GM23248 (cell line): Measurements from ENCODE around the gene LRRC9. TPM values are rescaled to one million over a fixed set of nuclear protein-coding genes. Genes with fewer than 3 reads are reported as not detected.
A peak's percentile ranks its signal among the peaks of the same experiment; 100 is the strongest.

Experiments used
- DNase-seq: peaks from one replicate; pipeline ENCODE4 v3.0.0-alpha.2; 2015
- H2AFZ ChIP-seq: fragments of 200-600 bp; sonication (generic); 2 replicates; pipeline ENCODE4 v1.6.1; 2016; ENCODE audit warnings: antibody characterized with exemption
- H3F3A ChIP-seq: fragments of 200-600 bp; sonication (generic); 2 replicates; pipeline ENCODE4 v1.6.1; 2016; ENCODE audit warnings: mild to moderate bottlenecking, antibody characterized with exemption, mixed run types; ENCODE audit not compliant: insufficient read depth
- H3K27ac ChIP-seq: fragments of 200-600 bp; sonication (generic); 2 replicates; pipeline ENCODE4 v1.5.1; 2016; ENCODE audit warnings: mild to moderate bottlenecking
- H3K27me3 ChIP-seq: fragments of 200-600 bp; sonication (generic); replicated peaks from 2 replicates; pipeline ENCODE4 v1.6.1; 2016; ENCODE audit warnings: mild to moderate bottlenecking; ENCODE audit not compliant: insufficient read depth
- H3K36me3 ChIP-seq: fragments of 200-600 bp; sonication (generic); 2 replicates; pipeline ENCODE4 v1.6.1; 2016; ENCODE audit warnings: low read depth, mild to moderate bottlenecking
- H3K4me1 ChIP-seq: fragments of 200-600 bp; sonication (generic); 2 replicates; pipeline ENCODE4 v1.6.1; 2016; ENCODE audit warnings: mild to moderate bottlenecking; ENCODE audit not compliant: insufficient read depth
- H3K4me2 ChIP-seq: fragments of 200-600 bp; sonication (generic); one replicate; pipeline ENCODE4 v1.6.1; 2016; ENCODE audit warnings: mild to moderate bottlenecking; ENCODE audit not compliant: unreplicated experiment
- H3K4me3 ChIP-seq: fragments of 200-600 bp; sonication (generic); 2 replicates; pipeline ENCODE4 v1.5.1; 2016; ENCODE audit warnings: mild to moderate bottlenecking
- H3K79me2 ChIP-seq: fragments of 200-600 bp; sonication (generic); 2 replicates; pipeline ENCODE4 v1.6.1; 2016; ENCODE audit warnings: mild to moderate bottlenecking; ENCODE audit not compliant: insufficient read depth
- H3K9ac ChIP-seq: fragments of 200-600 bp; sonication (generic); 2 replicates; pipeline ENCODE4 v1.6.1; 2016; ENCODE audit warnings: mild to moderate bottlenecking
- H3K9me2 ChIP-seq: fragments of 200-600 bp; sonication (generic); 2 replicates; pipeline ENCODE4 v1.6.1; 2016; ENCODE audit warnings: mixed run types, mild to moderate bottlenecking, moderate library complexity; ENCODE audit not compliant: insufficient read depth
- H3K9me3 ChIP-seq: fragments of 200-600 bp; sonication (generic); one replicate; pipeline ENCODE4 v1.6.1; 2017; ENCODE audit warnings: low read depth
- H4K20me1 ChIP-seq: fragments of 200-600 bp; sonication (generic); 2 replicates; pipeline ENCODE4 v1.6.0; 2016; ENCODE audit not compliant: insufficient read depth
- EZH2 ChIP-seq: fragments of 200-600 bp; sonication (generic); IDR thresholded peaks from 2 replicates; pipeline ENCODE4 v1.6.1; 2018; ENCODE audit warnings: antibody characterized with exemption, mild to moderate bottlenecking; ENCODE audit not compliant: insufficient read depth, poor library complexity, severe bottlenecking
- EZH2phosphoT487 ChIP-seq: fragments of 200-600 bp; sonication (generic); IDR thresholded peaks from 2 replicates; pipeline ENCODE4 v1.6.1; 2018; ENCODE audit warnings: antibody characterized with exemption, moderate library complexity, mild to moderate bottlenecking, low read depth; ENCODE audit not compliant: insufficient read depth
- WGBS, 2 experiments: methylation state at CpG; one replicate each; pipeline ENCODE4 v1.1.6; 2015 to 2017; ENCODE audit warnings: low lambda C conversion rate in 2 of 2, low coverage in 1 of 2; ENCODE audit errors: missing lambda C conversion rate in 2 of 2; 5-methylcytosine and 5-hydroxymethylcytosine counted together
- in situ Hi-C: fragments of 300-500 bp; cut with MboI; formaldehyde crosslinking; loops from 2 replicates; pipeline ENCODE4 v1.15.0; 2020
- polyA plus RNA-seq: library from polyadenylated mRNA; unstranded; fragments of >200 nt; fragmentation: Nextera tagmentation; extraction: Ambion mirVana; gene quantifications from 2 replicates; pipeline ENCODE4 v1.2.1, GENCODE V29; 2016
- total RNA-seq: library from RNA; depleted of rRNA; stranded (reverse); fragments of >200 nt; shearing (Covaris generic); gene quantifications from 2 replicates; pipeline ENCODE4 v1.2.3, GENCODE V29; 2014

LRRC9 gene
- total and polyA plus RNA-seq, 2 experiments from 2014 or later: not detected

- no peaks in the 10 kb centered on the region for H3K9me2 ChIP-seq
- no peak for TF ChIP-seq EZH2
- no peak for TF ChIP-seq EZH2phosphoT487
- 1% methylated on average over 87 to 88 of the region's 88 CpGs for WGBS, 2 experiments
- H4K20me1 ChIP-seq: no peaks in the 10 kb centered on the region
- H2AFZ ChIP-seq: peak within 1 kb of the TSS; percentile 94
- H3K79me2 ChIP-seq: peaks cover 46% of the 10 kb centered on the region
- H3K4me3 ChIP-seq: peak within 1 kb of the TSS; percentile 94
- H3K36me3 ChIP-seq: no peaks in the 10 kb centered on the region
- H3K4me1 ChIP-seq: peaks cover 37% of the 10 kb centered on the region
- in situ Hi-C loops: no loop called here
- peak within 1 kb of the TSS; percentile 98 for H3K27ac ChIP-seq
- peak; percentile 100 for DNase-seq
- H3K9me3 ChIP-seq: no peaks in the 10 kb centered on the region
- H3K27me3 ChIP-seq: no peaks in the 10 kb centered on the region
- H3K9ac ChIP-seq: peak within 1 kb of the TSS; percentile 98
- H3F3A ChIP-seq: peaks cover 26% of the 10 kb centered on the region
- peak within 1 kb of the TSS; percentile 96 for H3K4me2 ChIP-seq
Observed at GRCh38 chr14:60091550-60092525, 171.9 kb downstream of the LRRC9 start, which contains the start of gene PCNX4. Gene PCNX4 (plus strand): TSS chr14:60091923. CDS start chr14:60107639, 15,716 bp downstream.

GRCh38 chr14:60092526-60092920, 172.6 kb downstream of the LRRC9 start:
- peak overlapping the region; percentile 94 for H2AFZ ChIP-seq
- H3K27ac ChIP-seq: peak overlapping the region; percentile 98
- no peaks in the 10 kb centered on the region for H3K27me3 ChIP-seq
- H3K36me3 ChIP-seq: no peaks in the 10 kb centered on the region
- no peaks in the 10 kb centered on the region for H4K20me1 ChIP-seq
- peak overlapping the region; percentile 96 for H3K4me2 ChIP-seq
- H3K9ac ChIP-seq: peak overlapping the region; percentile 98
- H3K9me3 ChIP-seq: no peaks in the 10 kb centered on the region
- TF ChIP-seq EZH2: no peak
- no peak for TF ChIP-seq EZH2phosphoT487
- peaks cover 26% of the 10 kb centered on the region for H3F3A ChIP-seq
- in situ Hi-C loops: no loop called here
- peak; percentile 77 for DNase-seq
- H3K4me1 ChIP-seq: peaks cover 37% of the 10 kb centered on the region
- peak overlapping the region; percentile 94 for H3K4me3 ChIP-seq
- H3K79me2 ChIP-seq: peaks cover 52% of the 10 kb centered on the region
- H3K9me2 ChIP-seq: no peaks in the 10 kb centered on the region
- WGBS, 2 experiments: 1% methylated on average over 14 of the region's 14 CpGs

- Histone ChIP-seq H2AFZ (peak overlapping the region; percentile 94), H3K79me2 (peaks cover 58% of the 10 kb centered on the region), H3K27ac (peak overlapping the region; percentile 98), H3K4me2 (peak overlapping the region; percentile 96), H3K27me3 (no peaks in the 10 kb centered on the region), H4K20me1 (no peaks in the 10 kb centered on the region), H3K9me2 (no peaks in the 10 kb centered on the region), H3K9ac (peak overlapping the region; percentile 98), H3F3A (peaks cover 26% of the 10 kb centered on the region), H3K9me3 (no peaks in the 10 kb centered on the region), H3K4me1 (peaks cover 37% of the 10 kb centered on the region), H3K36me3 (no peaks in the 10 kb centered on the region), H3K4me3 (peak overlapping the region; percentile 94)
- DNase-seq: peak; percentile 42
- TF ChIP-seq EZH2: no peak
- TF ChIP-seq EZH2phosphoT487: no peak
- WGBS, 2 experiments: 2 to 3% methylated on average over 3 of the region's 3 CpGs
- in situ Hi-C loops: no loop called here
Observed at GRCh38 chr14:60093080-60093479, 173.1 kb downstream of the LRRC9 start.

GRCh38 chr14:60093606-60094005, 173.7 kb downstream of the LRRC9 start:
- peaks cover 26% of the 10 kb centered on the region for H3F3A ChIP-seq
- peak overlapping the region; percentile 94 for H2AFZ ChIP-seq
- in situ Hi-C loops: no loop called here
- H3K27me3 ChIP-seq: no peaks in the 10 kb centered on the region
- peak overlapping the region; percentile 96 for H3K4me2 ChIP-seq
- H4K20me1 ChIP-seq: no peaks in the 10 kb centered on the region
- no peak for TF ChIP-seq EZH2
- no peak for TF ChIP-seq EZH2phosphoT487
- H3K9me2 ChIP-seq: no peaks in the 10 kb centered on the region
- peaks cover 63% of the 10 kb centered on the region for H3K79me2 ChIP-seq
- H3K9me3 ChIP-seq: no peaks in the 10 kb centered on the region
- H3K4me3 ChIP-seq: peak overlapping the region; percentile 94
- H3K36me3 ChIP-seq: no peaks in the 10 kb centered on the region
- DNase-seq: peak; percentile 26
- peak overlapping the region; percentile 98 for H3K27ac ChIP-seq
- peak overlapping the region; percentile 98 for H3K9ac ChIP-seq
- peaks cover 37% of the 10 kb centered on the region for H3K4me1 ChIP-seq
